ENCODE data around the gene HHEX.
A peak's percentile ranks its signal among the peaks of the same experiment; 100 is the strongest.
"Not testable (repeated sequence)": the region's sequence is repeated elsewhere in the genome, so short reads cannot be mapped to it uniquely, and the experiment has no call there.

The HHEX gene

GRCh38 chr10:92689663-92690210 lies at the start of gene HHEX:
Gene HHEX, plus strand, starts transcription at chr10:92689955. Its CDS starts 32 bp downstream, at chr10:92689987.
- peak; percentile 35 for DNase-seq (ENCODE audit: low spot score)

- DNase-seq (ENCODE audit: low spot score), result no peak
Observed at GRCh38 chr10:92640107-92640506, 49.6 kb upstream of the HHEX start.

DNA sequence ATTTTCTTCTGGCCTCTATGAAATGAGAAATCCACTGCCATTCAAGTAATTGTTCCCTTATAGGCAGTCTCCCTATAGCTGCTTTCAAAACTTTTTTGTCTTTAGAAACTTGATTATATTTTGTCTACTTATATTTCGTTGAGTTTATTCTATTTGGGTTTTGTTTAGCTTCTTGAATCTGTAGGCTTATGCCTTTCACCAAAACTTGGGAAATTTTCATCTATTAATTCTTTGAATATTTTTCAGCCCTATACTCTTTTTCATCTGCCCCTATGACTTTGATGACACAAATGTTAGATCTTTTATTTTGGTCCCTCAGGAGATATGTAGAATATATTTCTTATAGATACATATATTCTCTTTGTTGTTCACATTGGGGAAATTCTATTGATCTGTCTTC lies 48.3 kb upstream of the HHEX start:
- DNase-seq (ENCODE audit: low spot score), result no peak

GRCh38 chr10:92644921-92645320 lies 44.8 kb upstream of the HHEX start:
- no peak for DNase-seq (ENCODE audit: low spot score)

GRCh38 chr10:92650864-92651263 lies 38.9 kb upstream of the HHEX start:
- not testable (repeated sequence) for DNase-seq (ENCODE audit: low spot score)

DNA sequence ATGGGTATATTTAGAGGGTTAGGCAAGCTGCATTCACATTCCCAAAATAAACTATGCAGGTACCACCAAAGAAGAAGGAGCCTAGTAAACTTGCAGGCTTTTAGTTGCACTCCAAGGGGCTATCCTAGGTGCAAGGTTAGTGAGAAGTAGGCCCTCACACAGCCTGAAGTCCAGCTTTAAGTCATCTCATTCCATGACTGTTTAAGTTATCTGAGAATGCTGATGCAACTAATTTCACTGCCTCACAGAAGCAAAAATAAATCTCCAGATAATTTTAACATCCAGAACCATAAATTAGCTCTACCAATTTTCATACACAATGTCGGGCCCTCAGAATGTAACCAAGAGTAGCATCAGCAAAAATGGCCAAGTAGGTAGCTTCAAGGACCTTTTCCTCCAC lies 34.3 kb upstream of the HHEX start:
- no peak for DNase-seq (ENCODE audit: low spot score)

- DNase-seq (ENCODE audit: low spot score), result no peak
Observed at GRCh38 chr10:92656266-92656961, 33.3 kb upstream of the HHEX start.

GRCh38 chr10:92657024-92657423 lies 32.7 kb upstream of the HHEX start:
- no peak for DNase-seq (ENCODE audit: low spot score)

DNA sequence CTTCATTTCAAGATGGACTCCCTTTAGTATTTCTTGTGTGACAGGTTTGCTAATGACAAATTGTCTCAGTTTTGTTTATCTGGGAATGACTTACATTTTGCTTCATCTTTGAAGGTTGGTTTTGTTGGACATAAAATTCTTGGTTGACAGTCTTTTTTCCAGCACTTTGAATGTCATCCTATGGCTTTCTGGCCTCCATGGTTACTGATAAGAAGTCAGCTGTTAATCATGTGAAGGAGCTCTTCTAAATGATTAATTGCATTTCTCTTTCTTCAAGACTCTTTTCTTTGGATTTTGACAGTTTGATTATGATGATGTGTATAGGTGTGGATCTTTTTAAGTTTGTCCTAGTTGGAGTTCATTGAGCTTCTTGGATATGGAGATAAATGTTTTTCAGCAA lies 26.9 kb upstream of the HHEX start:
- no peak for DNase-seq (ENCODE audit: low spot score)

DNA sequence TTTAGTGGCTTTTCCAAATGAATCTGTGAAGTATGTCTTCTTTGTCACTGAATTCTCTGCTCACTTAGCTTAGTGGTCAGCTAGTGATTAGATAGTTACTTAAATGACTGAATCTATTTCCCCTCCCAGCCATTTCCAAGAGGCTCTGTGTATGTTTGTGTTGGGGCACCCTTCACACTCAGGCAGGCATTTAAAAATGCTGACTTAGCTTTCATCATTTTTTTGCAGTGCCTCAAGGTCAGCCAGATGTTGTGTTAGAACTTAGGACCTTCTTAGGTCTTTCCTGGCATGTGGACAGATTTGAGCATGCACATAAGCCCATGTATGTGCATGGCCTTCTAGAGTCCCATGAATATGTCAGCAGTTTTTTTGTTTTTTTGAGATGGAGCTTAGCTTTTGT lies 25.4 kb upstream of the HHEX start:
- DNase-seq (ENCODE audit: low spot score), result no peak

DNA sequence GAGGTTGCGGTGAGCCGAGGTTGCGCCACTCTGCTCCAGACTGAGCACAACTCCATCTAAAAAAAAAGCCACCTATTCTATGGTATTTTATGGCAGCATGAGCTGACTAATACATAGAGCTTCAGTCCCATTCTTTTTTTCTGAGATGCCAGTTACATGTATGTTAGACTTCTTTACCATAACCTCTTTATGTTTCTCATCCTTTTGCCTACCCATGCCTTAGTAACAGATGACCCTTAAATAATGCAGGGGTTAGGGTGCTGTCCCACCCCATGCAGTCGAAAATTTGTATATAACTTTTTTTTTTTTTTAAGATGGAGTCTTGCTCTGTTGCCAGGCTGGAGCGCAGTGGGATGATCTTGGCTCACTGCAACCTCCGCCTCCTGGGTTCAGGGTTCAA lies 22.7 kb upstream of the HHEX start:
- no peak for DNase-seq (ENCODE audit: low spot score)

- no peak for DNase-seq (ENCODE audit: low spot score)
Observed at GRCh38 chr10:92677708-92678107, 12.0 kb upstream of the HHEX start.

GRCh38 chr10:92678206-92678605 lies 11.5 kb upstream of the HHEX start:
- no peak for DNase-seq (ENCODE audit: low spot score)

DNA sequence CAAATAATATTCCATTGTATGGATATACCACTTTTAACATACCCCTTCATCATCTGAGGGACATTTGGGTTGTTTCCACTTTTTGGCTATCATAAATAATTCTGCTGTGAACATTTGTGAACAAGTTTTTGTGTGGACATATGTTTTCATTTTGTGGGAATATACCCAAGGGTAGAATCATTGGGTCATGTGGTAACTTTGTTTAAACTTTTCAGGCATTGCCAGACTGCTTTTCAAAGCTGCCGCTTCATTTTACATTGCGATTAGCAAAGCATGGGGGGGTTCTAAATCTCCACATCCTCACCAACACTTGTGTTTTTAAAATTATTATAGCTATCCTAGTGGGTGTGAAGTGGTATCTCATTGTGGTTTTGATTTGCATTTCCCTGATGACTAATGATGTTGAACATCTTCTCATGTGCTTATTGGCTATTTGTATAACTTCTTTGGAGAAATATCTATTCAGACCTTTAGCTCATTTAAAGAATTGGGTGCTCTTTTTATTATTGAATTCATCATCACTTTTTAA lies 8.4 kb upstream of the HHEX start:
- DNase-seq (ENCODE audit: low spot score), result no peak

- no peak for DNase-seq (ENCODE audit: low spot score)
Observed at GRCh38 chr10:92688573-92688926, 1.2 kb upstream of the HHEX start.

- no peak for DNase-seq (ENCODE audit: low spot score)
Observed at GRCh38 chr10:92688927-92689662, 660 bp upstream of the HHEX start.

- DNase-seq (ENCODE audit: low spot score), result no peak
Observed at GRCh38 chr10:92690211-92690914, 608 bp downstream of the HHEX start.

GRCh38 chr10:92690915-92691590 lies 1.3 kb downstream of the HHEX start:
- peak; percentile 40 for DNase-seq (ENCODE audit: low spot score)

DNA sequence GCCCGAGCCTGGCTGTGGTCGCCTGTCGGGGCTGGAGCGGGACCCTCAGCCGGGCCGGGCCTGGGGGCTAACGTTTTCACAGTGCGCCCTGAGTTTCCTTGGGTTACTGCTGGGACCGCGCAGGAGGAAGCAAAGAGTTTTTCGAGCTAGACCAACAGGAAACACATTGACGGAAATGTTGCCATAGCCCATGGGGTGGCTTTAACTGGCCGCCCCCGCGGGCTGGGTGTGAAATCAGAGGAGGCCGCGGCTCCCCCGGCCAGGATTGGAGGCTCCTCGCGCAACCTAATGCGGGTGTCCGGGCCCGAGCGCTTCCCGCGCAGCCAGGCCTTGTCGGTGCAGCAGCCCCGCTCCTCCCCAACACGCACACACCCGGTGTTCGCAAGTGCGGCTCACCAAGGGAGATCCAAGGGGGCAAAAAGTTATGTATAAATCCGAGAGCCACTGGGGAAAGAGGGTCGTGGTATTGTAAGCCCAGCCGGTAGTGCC lies 1.9 kb downstream of the HHEX start:
- peak; percentile 57 for DNase-seq (ENCODE audit: low spot score)

DNA sequence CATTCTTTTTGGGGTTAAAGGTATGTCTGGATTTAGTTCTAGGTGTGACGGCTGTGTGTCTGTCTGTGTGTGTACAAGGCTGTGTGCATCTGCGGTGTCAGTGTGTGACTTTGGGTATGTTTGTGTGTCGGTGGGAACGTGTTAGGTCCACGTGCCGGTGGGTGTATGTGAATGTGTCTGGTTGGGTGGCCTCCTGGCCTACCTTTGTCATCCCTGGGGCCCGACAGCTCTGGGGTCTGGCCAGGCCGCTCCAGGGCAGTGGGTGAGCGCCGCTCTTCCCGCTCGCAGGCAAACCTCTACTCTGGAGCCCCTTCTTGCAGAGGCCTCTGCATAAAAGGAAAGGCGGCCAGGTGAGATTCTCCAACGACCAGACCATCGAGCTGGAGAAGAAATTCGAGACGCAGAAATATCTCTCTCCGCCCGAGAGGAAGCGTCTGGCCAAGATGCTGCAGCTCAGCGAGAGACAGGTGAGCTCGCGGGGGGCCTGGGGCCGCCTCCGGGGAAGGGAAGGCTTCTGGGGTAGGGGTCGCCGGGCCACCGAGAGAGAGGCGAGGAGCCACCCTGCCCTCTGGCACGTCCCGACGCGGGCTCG lies 2.4 kb downstream of the HHEX start:
- no peak for DNase-seq (ENCODE audit: low spot score)

All from pons (tissue), 1 donor.